SK-N-SH (cell line): ENCODE results near the gene BMAL1. TPM values are rescaled to one million over a fixed set of nuclear protein-coding genes. Genes with fewer than 3 reads are reported as not detected.

Experiments used
- CTCF ChIA-PET: fragments of 300-600, 350-600 bp; formaldehyde crosslinking; extraction: SDS; loops from one replicate; lab custom pipeline; 2021; lab: Yijun Ruan, JAX
- POLR2A ChIA-PET: fragments of 350-600 bp; sonication (Branson Sonifier 250); formaldehyde crosslinking; extraction: SDS; loops from one replicate; lab custom pipeline; 2020; ENCODE audit warnings: antibody characterized with exemption, inconsistent platforms; lab: Yijun Ruan, JAX
- DNase-seq: peaks from one replicate; pipeline ENCODE4 v3.0.0; 2012
- H2AFZ ChIP-seq: fragments of 200-600 bp; sonication (generic); 2 replicates; pipeline ENCODE4 v1.8.1; 2016; ENCODE audit warnings: antibody characterized with exemption, mild to moderate bottlenecking, low read depth
- H3F3A ChIP-seq: fragments of 200-600 bp; sonication (generic); replicated peaks from 2 replicates; pipeline ENCODE3; 2016; ENCODE audit warnings: antibody characterized with exemption, mild to moderate bottlenecking; ENCODE audit not compliant: insufficient read depth
- H3K27ac ChIP-seq, 2 experiments: fragments of 200-500 bp in 1 of 2; fragments of 200-600 bp in 1 of 2; sonication (Bioruptor generic) in 1 of 2; sonication (generic), shearing (Covaris generic) in 1 of 2; 2 replicates each; pipeline versions ENCODE4 v1.5.1 to v1.6.1; 2014 to 2016; ENCODE audit warnings: low read depth in 2 of 2, inconsistent platforms in 1 of 2, low read length in 1 of 2, mild to moderate bottlenecking in 1 of 2, mixed read lengths in 1 of 2
- H3K27me3 ChIP-seq: fragments of 200-600 bp; sonication (generic), shearing (Covaris generic); 2 replicates; pipeline ENCODE4 v1.6.1; 2016; ENCODE audit warnings: mixed run types; ENCODE audit not compliant: insufficient read depth
- H3K36me3 ChIP-seq, 2 experiments: fragments of 200-500 bp in 1 of 2; fragments of 200-600 bp in 1 of 2; sonication (Bioruptor generic) in 1 of 2; sonication (generic) in 1 of 2; replicated peaks in 1 of 2; 2 replicates each; pipeline versions ENCODE3 to v1.5.1; 2014 to 2016; ENCODE audit warnings: low read length in 1 of 2, mild to moderate bottlenecking in 1 of 2; ENCODE audit not compliant: insufficient read depth in 2 of 2, control insufficient read depth in 1 of 2
- H3K4me1 ChIP-seq, 2 experiments: fragments of 200-500 bp in 1 of 2; fragments of 200-600 bp in 1 of 2; sonication (Bioruptor generic) in 1 of 2; sonication (generic), shearing (Covaris generic) in 1 of 2; 2 replicates each; pipeline versions ENCODE4 v1.5.1 to v1.6.1; 2014 to 2016; ENCODE audit warnings: low read depth in 1 of 2, low read length in 1 of 2, mixed run types in 1 of 2; ENCODE audit not compliant: insufficient read depth in 2 of 2, control insufficient read depth in 1 of 2
- H3K4me2 ChIP-seq: fragments of 200-600 bp; sonication (generic), shearing (Covaris generic); 2 replicates; pipeline ENCODE4 v1.6.1; 2017; ENCODE audit warnings: mixed run types
- H3K4me3 ChIP-seq, 2 experiments: fragments of 200-500 bp in 1 of 2; fragments of 200-600 bp in 1 of 2; sonication (Bioruptor generic) in 1 of 2; sonication (generic), shearing (Covaris generic) in 1 of 2; 2 replicates each; pipeline versions ENCODE4 v1.5.1 to v1.8.1; 2014 to 2016; ENCODE audit warnings: low read depth in 2 of 2, inconsistent platforms in 1 of 2, low read length in 1 of 2, mild to moderate bottlenecking in 1 of 2, mixed read lengths in 1 of 2, moderate library complexity in 1 of 2
- H3K79me2 ChIP-seq: fragments of 200-600 bp; sonication (generic); 2 replicates; pipeline ENCODE4 v1.8.1; 2017; ENCODE audit warnings: mild to moderate bottlenecking; ENCODE audit not compliant: insufficient read depth
- H3K9ac ChIP-seq: fragments of 200-600 bp; sonication (generic); 2 replicates; pipeline ENCODE4 v1.6.1; 2017; ENCODE audit warnings: mixed run types
- H3K9me2 ChIP-seq: fragments of 200-600 bp; sonication (generic); 2 replicates; pipeline ENCODE4 v1.6.1; 2017; ENCODE audit warnings: mixed run types
- H3K9me3 ChIP-seq: fragments of 200-600 bp; sonication (generic); 2 replicates; pipeline ENCODE4 v1.6.1; 2017; ENCODE audit warnings: mixed run types, mild to moderate bottlenecking, moderate library complexity
- H4K20me1 ChIP-seq: fragments of 200-600 bp; sonication (generic); 2 replicates; pipeline ENCODE4 v1.6.1; 2017; ENCODE audit warnings: mild to moderate bottlenecking, mixed run types; ENCODE audit not compliant: insufficient read depth
- CHD2 ChIP-seq: fragments of 150-350 bp; IDR thresholded peaks from 2 replicates; pipeline ENCODE4 v1.6.1; 2018; ENCODE audit warnings: low read length; ENCODE audit not compliant: partially characterized antibody
- ELF1 ChIP-seq: IDR thresholded peaks from 2 replicates; pipeline ENCODE4 v1.4.0; 2012
- FOSL2 ChIP-seq: IDR thresholded peaks from 2 replicates; pipeline ENCODE4 v1.4.0; 2012; ENCODE audit warnings: low read depth, mild to moderate bottlenecking, moderate library complexity, borderline replicate concordance
- FOXM1 ChIP-seq: IDR thresholded peaks from 2 replicates; pipeline ENCODE4 v1.4.0; 2012; ENCODE audit warnings: low read depth, mild to moderate bottlenecking
- GATA2 ChIP-seq: sonication (generic); formaldehyde crosslinking; IDR thresholded peaks from 2 replicates; pipeline ENCODE4 v1.5.0; 2020; ENCODE audit warnings: mild to moderate bottlenecking, missing genetic modification reagents
- JUND ChIP-seq: IDR thresholded peaks from 2 replicates; pipeline ENCODE4 v1.4.0; 2012
- MEF2A ChIP-seq: IDR thresholded peaks from 2 replicates; pipeline ENCODE4 v1.4.0; 2012; ENCODE audit warnings: low read depth, borderline replicate concordance
- PBX3 ChIP-seq: IDR thresholded peaks from 2 replicates; pipeline ENCODE4; 2012
- POLR2AphosphoS5 ChIP-seq: IDR thresholded peaks from 2 replicates; pipeline ENCODE4 v1.6.1; 2012; ENCODE audit warnings: low read depth, low read length
- RAD21 ChIP-seq: IDR thresholded peaks from 2 replicates; pipeline ENCODE4 v1.6.1; 2012; ENCODE audit warnings: mild to moderate bottlenecking, low read length
- RCOR1 ChIP-seq: fragments of 150-350 bp; IDR thresholded peaks from 2 replicates; pipeline ENCODE4 v1.6.1; 2017; ENCODE audit warnings: antibody characterized with exemption, low read length
- SIN3A ChIP-seq: IDR thresholded peaks from 2 replicates; pipeline ENCODE4 v1.6.1; 2012; ENCODE audit warnings: low read depth, mild to moderate bottlenecking, low read length, moderate library complexity, borderline replicate concordance
- TEAD4 ChIP-seq: IDR thresholded peaks from 2 replicates; pipeline ENCODE4 v1.4.0; 2012; ENCODE audit warnings: mild to moderate bottlenecking, borderline replicate concordance; ENCODE audit not compliant: insufficient read depth
- USF2 ChIP-seq: fragments of 150-350 bp; IDR thresholded peaks from 2 replicates; pipeline ENCODE4 v1.6.1; 2017; ENCODE audit warnings: antibody characterized with exemption, low read length, low read depth, borderline replicate concordance
- YY1 ChIP-seq: IDR thresholded peaks from 2 replicates; pipeline ENCODE4 v1.4.0; 2012; ENCODE audit warnings: low read depth, mild to moderate bottlenecking
- WGBS: methylation state at CpG from one replicate; pipeline ENCODE4 v1.1.6; 2017; ENCODE audit warnings: low lambda C conversion rate; 5-methylcytosine and 5-hydroxymethylcytosine counted together
- polyA plus RNA-seq, 3 experiments: library from polyadenylated mRNA; depleted of rRNA; stranded (reverse); fragments of >200 nt; gene quantifications; 2 replicates each; pipeline ENCODE4 v1.2.3, GENCODE V29; 2012
- TF ChIP-seq, protein P1 (sequence below): IDR thresholded peaks from 2 replicates; pipeline ENCODE4 v1.4.0; 2012; ENCODE audit warnings: low read depth, borderline replicate concordance
- TF ChIP-seq, protein P2 (sequence below): fragments of 200-600 bp; sonication (generic); IDR thresholded peaks from 2 replicates; pipeline ENCODE4 v1.6.1; 2017; ENCODE audit warnings: antibody characterized with exemption, mild to moderate bottlenecking, moderate library complexity
- TF ChIP-seq, protein P3 (sequence below): IDR thresholded peaks from 2 replicates; pipeline ENCODE4 v1.4.0; 2012; ENCODE audit warnings: low read depth, borderline replicate concordance

BMAL1 gene
- polyA plus RNA-seq, 1 of the 3 experiments (the other 2 are of a cell fraction), result 6.5 TPM

DNA sequence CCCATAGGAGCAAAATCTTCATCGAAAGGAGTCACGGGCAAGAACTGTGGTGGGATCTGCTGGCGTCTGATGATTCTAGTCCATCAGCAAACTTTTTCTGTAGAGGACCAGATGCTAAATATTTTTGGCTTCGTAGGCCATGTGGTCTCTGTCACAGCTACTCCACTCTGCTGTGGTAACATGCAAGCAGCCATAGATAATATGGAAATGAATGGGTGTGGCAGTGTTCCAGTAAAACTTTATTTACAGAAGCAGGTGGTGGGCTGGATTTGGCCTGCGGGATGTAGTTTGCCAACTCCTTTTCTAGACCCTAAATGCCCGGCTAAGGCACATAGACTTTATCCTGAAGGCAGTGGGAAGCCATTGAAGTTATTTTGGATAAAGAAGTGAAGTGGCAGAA, 32.9 kb downstream of the BMAL1 start:
- no peak for TF ChIP-seq GATA2 (CRISPR knock-in tag)
- H3K27me3 ChIP-seq, result no peaks in the 10 kb centered on the region
- H3K9me3 ChIP-seq, result no peaks in the 10 kb centered on the region
- WGBS, result 93% methylated on average over 6 of the region's 6 CpGs
- no peaks in the 10 kb centered on the region for H3F3A ChIP-seq
- H3K27ac ChIP-seq, result no peak overlapping the region
- no peak overlapping the region for H3K4me2 ChIP-seq
- H3K9ac ChIP-seq, result no peak overlapping the region
- H4K20me1 ChIP-seq, result no peaks in the 10 kb centered on the region
- no peak for DNase-seq
- H3K4me3 ChIP-seq, result no peak overlapping the region
- H3K79me2 ChIP-seq, result peaks cover 5% of the 10 kb centered on the region
- CTCF ChIA-PET, result interaction anchor here (0.6 to 0.8 kb wide), 2 partner anchors 85 to 100 kb away, joined by 3 read pairs; no protein-coding TSS in a partner anchor
- H3K4me1 ChIP-seq, result peaks cover 0 to 18% of the 10 kb centered on the region in 2 experiments; a peak in 1 of 4 replicates
- H3K9me2 ChIP-seq, result no peaks in the 10 kb centered on the region
- POLR2A ChIA-PET, result no interaction called here
- no peaks in the 10 kb centered on the region for H3K36me3 ChIP-seq
- no peak overlapping the region for H2AFZ ChIP-seq

- Histone ChIP-seq H3K27ac (no peak overlapping the region), H3K79me2 (peaks cover 5% of the 10 kb centered on the region; the same call in 1 of the 2 replicates), H2AFZ (no peak overlapping the region), H3K27me3 (no peaks in the 10 kb centered on the region), H3K9me3 (no peaks in the 10 kb centered on the region), H3K9me2 (no peaks in the 10 kb centered on the region), H3K9ac (no peak overlapping the region), H3K36me3 (no peaks in the 10 kb centered on the region), H3K4me3 (no peak overlapping the region), H4K20me1 (no peaks in the 10 kb centered on the region), H3F3A (no peaks in the 10 kb centered on the region), H3K4me1 (peaks cover 4 to 21% of the 10 kb centered on the region in 2 experiments; a peak in 2 of 4 replicates), H3K4me2 (no peak overlapping the region)
- DNase-seq, result no peak
- TF ChIP-seq, protein P1, sequence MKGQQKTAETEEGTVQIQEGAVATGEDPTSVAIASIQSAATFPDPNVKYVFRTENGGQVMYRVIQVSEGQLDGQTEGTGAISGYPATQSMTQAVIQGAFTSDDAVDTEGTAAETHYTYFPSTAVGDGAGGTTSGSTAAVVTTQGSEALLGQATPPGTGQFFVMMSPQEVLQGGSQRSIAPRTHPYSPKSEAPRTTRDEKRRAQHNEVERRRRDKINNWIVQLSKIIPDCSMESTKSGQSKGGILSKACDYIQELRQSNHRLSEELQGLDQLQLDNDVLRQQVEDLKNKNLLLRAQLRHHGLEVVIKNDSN, result no peak
- TF ChIP-seq SIN3A, result no peak
- no peak for TF ChIP-seq RAD21
- TF ChIP-seq JUND, result no peak
- TF ChIP-seq YY1, result no peak
- TF ChIP-seq CHD2, result no peak
- no peak for TF ChIP-seq MEF2A
- TF ChIP-seq RCOR1, result no peak
- TF ChIP-seq, protein P2, sequence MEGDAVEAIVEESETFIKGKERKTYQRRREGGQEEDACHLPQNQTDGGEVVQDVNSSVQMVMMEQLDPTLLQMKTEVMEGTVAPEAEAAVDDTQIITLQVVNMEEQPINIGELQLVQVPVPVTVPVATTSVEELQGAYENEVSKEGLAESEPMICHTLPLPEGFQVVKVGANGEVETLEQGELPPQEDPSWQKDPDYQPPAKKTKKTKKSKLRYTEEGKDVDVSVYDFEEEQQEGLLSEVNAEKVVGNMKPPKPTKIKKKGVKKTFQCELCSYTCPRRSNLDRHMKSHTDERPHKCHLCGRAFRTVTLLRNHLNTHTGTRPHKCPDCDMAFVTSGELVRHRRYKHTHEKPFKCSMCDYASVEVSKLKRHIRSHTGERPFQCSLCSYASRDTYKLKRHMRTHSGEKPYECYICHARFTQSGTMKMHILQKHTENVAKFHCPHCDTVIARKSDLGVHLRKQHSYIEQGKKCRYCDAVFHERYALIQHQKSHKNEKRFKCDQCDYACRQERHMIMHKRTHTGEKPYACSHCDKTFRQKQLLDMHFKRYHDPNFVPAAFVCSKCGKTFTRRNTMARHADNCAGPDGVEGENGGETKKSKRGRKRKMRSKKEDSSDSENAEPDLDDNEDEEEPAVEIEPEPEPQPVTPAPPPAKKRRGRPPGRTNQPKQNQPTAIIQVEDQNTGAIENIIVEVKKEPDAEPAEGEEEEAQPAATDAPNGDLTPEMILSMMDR, result no peak
- no peak for TF ChIP-seq FOSL2
- TF ChIP-seq, protein P3, sequence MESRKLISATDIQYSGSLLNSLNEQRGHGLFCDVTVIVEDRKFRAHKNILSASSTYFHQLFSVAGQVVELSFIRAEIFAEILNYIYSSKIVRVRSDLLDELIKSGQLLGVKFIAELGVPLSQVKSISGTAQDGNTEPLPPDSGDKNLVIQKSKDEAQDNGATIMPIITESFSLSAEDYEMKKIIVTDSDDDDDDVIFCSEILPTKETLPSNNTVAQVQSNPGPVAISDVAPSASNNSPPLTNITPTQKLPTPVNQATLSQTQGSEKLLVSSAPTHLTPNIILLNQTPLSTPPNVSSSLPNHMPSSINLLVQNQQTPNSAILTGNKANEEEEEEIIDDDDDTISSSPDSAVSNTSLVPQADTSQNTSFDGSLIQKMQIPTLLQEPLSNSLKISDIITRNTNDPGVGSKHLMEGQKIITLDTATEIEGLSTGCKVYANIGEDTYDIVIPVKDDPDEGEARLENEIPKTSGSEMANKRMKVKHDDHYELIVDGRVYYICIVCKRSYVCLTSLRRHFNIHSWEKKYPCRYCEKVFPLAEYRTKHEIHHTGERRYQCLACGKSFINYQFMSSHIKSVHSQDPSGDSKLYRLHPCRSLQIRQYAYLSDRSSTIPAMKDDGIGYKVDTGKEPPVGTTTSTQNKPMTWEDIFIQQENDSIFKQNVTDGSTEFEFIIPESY, result no peak
- TF ChIP-seq GATA2 (CRISPR knock-in tag), result no peak
- no peak for TF ChIP-seq PBX3
- no peak for TF ChIP-seq FOXM1
- no peak for TF ChIP-seq POLR2AphosphoS5
- no peak for TF ChIP-seq ELF1
- no peak for TF ChIP-seq USF2
- TF ChIP-seq TEAD4, result no peak
- WGBS, result 87% methylated on average over 3 of the region's 3 CpGs
- ChIA-PET CTCF (no interaction called here), POLR2A (no interaction called here)
Measured at GRCh38 chr11:13311570-13311969, 34.0 kb downstream of the BMAL1 start.
